ENCODE results near the gene TBATA.

The TBATA gene

DNA sequence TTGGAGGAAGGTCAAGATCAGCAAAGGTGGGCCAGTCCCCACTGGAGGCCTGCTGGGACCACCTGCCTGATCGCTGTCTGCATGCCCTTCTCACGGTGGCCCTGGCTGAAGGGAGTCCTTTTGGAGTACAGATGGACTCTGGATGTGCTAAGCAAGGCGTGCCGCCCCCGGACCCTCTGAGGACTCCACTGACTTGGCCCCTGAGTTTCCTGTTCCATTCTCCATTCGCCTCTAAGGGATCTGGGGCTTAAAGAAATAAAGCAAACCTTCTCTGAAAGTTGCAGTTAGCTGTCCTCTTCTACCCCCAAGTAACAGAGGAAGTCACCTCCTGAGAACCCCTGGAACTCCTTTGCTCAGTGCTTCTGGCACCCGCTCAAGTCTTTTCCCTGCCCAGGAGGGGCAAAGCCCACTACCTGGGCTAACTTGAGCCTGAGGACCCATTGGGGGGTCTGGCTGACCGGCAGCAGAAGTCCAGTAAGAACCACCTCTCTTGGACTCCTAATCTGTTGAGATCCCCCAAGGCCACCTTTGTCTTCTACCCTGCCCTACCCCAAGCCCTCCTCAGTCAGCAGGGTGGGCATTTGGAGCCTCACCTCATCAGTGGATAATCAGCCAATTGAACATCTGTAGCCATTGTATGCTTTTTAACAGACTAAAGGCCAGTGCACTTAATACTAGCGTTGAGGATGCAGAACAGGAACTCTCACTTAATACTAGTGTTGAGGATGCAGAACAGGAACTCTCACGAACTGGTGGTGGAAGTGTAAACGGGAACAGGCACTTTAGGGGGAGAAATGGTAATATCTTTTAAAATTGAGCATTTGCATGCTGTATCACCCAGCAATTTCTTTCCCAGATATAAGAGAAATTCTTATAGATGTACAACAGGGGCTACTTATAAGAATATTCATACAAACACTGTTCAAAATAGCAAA is 2.2 kb downstream of the TBATA start:
- H3K27me3 ChIP-seq (ENCODE audit: control insufficient read depth in 1 of 2, insufficient read depth in 2 of 2, low read length in 2 of 2), result no peaks in the 10 kb centered on the region
- no peak overlapping the region for H3K9ac ChIP-seq (ENCODE audit: low read length)

DNA sequence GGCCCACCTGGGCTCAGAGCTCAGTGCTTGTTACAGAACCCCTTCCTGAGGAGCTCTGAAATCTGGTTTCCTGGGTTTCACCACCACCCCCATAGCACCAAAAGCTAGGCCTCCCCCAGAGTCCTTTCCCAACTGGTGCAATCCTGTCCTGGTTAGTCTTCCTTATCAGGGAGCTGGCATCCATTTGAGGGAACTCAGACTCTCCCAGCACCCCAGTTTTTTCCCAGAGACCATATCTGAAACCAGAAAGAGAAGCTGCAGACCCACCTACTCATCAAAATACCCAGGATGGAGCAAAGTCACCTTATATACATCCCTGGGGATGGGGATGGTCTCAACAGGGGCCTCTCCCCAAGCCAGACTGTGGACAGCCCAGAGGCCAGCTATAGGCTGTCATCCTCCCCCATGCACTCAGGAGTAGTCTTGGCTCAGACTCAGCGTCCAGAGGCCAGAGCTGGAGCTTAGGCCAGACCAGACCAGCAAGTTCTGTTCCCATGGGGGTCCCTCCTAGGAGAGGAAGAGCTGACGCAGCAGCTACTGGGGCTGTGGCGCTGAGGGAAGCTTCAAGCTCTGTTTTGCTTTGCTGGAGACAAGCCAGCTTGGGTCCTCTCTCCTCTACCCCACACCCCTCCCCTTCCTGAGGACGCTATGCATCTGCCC is 3.0 kb downstream of the TBATA start:
- Histone ChIP-seq H3K36me3 (ENCODE audit: insufficient read depth, low read length) (no peaks in the 10 kb centered on the region), H3K9ac (ENCODE audit: low read length) (no peak overlapping the region), H3K27me3 (ENCODE audit: control insufficient read depth in 1 of 2, insufficient read depth in 2 of 2, low read length in 2 of 2) (no peaks in the 10 kb centered on the region), H3K9me3 (ENCODE audit: low read length) (no peaks in the 10 kb centered on the region), H3K27ac (ENCODE audit: low read depth, low read length) (no peak overlapping the region), H3K4me3 (ENCODE audit: low read depth in 1 of 2, low read length in 2 of 2) (no peak overlapping the region), H3K4me1 (ENCODE audit: insufficient read depth, low read length) (no peaks in the 10 kb centered on the region)

More for the DNA sequence above, 2.2 kb downstream of the TBATA start:
- no peaks in the 10 kb centered on the region for H3K36me3 ChIP-seq (ENCODE audit: insufficient read depth, low read length)
- H3K4me1 ChIP-seq (ENCODE audit: insufficient read depth, low read length), result no peaks in the 10 kb centered on the region
- no peak overlapping the region for H3K4me3 ChIP-seq (ENCODE audit: low read depth in 1 of 2, low read length in 2 of 2)
- no peak overlapping the region for H3K27ac ChIP-seq (ENCODE audit: low read depth, low read length)
- no peaks in the 10 kb centered on the region for H3K9me3 ChIP-seq (ENCODE audit: low read length)

DNA sequence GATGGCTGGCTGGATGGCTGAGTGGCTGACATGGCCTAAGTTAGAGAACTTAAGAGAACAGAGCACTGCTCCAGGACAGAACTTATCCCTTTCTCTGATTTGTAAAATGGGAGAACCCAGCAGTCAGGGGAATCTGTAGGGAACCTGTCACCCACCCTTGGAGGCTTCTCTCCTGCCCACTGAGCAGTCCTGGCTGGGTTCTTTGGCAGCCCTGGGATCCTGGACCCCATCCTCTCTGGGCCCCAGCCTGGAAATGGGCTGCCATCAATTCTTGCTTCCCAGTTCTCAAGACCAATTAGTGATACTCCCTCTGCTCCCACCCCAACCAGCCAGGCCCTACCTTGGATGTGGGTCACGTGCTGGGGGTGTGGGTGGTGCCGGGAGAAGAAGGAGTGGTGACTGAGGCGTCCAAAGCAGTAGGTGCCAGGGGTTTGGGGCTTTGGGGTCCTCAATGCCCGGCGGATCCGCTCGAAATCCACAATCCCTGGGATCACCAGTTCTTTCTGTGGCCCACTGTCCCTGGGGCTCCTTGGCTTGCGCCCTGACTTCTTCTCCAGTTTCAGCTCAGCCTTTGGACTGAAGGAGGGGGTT is 3.6 kb downstream of the TBATA start:
- Histone ChIP-seq H3K4me3 (ENCODE audit: low read depth in 1 of 2, low read length in 2 of 2) (no peak overlapping the region), H3K36me3 (ENCODE audit: insufficient read depth, low read length) (no peaks in the 10 kb centered on the region), H3K9ac (ENCODE audit: low read length) (no peak overlapping the region), H3K27me3 (ENCODE audit: control insufficient read depth in 1 of 2, insufficient read depth in 2 of 2, low read length in 2 of 2) (no peaks in the 10 kb centered on the region), H3K9me3 (ENCODE audit: low read length) (no peaks in the 10 kb centered on the region), H3K27ac (ENCODE audit: low read depth, low read length) (no peak overlapping the region), H3K4me1 (ENCODE audit: insufficient read depth, low read length) (no peaks in the 10 kb centered on the region)

DNA sequence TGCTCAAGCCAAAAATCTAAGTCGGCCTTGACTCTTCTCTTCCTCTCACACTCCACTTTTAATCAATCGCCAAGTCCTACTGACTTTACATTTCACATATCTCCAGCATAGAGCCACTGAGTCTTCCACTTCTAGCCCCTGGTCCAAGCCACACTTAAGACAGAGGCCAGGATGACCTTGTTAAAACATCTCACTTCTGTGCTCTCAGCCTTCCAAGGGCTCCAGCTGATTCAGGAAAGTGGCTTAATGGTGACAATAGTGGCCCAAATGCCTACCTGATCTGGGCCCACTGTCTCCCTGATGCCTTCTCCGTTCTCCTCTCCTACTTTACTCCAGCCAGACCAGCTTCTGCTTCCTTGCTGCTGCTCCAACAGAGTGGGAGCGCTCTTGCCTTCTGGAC is 4.4 kb downstream of the TBATA start:
- Histone ChIP-seq H3K4me1 (ENCODE audit: insufficient read depth, low read length) (no peaks in the 10 kb centered on the region), H3K9me3 (ENCODE audit: low read length) (no peaks in the 10 kb centered on the region), H3K9ac (ENCODE audit: low read length) (no peak overlapping the region), H3K27me3 (ENCODE audit: control insufficient read depth in 1 of 2, insufficient read depth in 2 of 2, low read length in 2 of 2) (no peaks in the 10 kb centered on the region), H3K4me3 (ENCODE audit: low read depth in 1 of 2, low read length in 2 of 2) (no peak overlapping the region), H3K36me3 (ENCODE audit: insufficient read depth, low read length) (no peaks in the 10 kb centered on the region), H3K27ac (ENCODE audit: low read depth, low read length) (no peak overlapping the region)

- Histone ChIP-seq H3K4me3 (ENCODE audit: low read depth in 1 of 2, low read length in 2 of 2) (no peak overlapping the region), H3K27me3 (ENCODE audit: control insufficient read depth in 1 of 2, insufficient read depth in 2 of 2, low read length in 2 of 2) (no peaks in the 10 kb centered on the region), H3K9me3 (ENCODE audit: low read length) (no peaks in the 10 kb centered on the region), H3K4me1 (ENCODE audit: insufficient read depth, low read length) (no peaks in the 10 kb centered on the region), H3K27ac (ENCODE audit: low read depth, low read length) (no peak overlapping the region), H3K9ac (ENCODE audit: low read length) (no peak overlapping the region), H3K36me3 (ENCODE audit: insufficient read depth, low read length) (no peaks in the 10 kb centered on the region)
These were observed 4.8 kb downstream of the TBATA start for GRCh38 chr10:70780370-70780760.

DNA sequence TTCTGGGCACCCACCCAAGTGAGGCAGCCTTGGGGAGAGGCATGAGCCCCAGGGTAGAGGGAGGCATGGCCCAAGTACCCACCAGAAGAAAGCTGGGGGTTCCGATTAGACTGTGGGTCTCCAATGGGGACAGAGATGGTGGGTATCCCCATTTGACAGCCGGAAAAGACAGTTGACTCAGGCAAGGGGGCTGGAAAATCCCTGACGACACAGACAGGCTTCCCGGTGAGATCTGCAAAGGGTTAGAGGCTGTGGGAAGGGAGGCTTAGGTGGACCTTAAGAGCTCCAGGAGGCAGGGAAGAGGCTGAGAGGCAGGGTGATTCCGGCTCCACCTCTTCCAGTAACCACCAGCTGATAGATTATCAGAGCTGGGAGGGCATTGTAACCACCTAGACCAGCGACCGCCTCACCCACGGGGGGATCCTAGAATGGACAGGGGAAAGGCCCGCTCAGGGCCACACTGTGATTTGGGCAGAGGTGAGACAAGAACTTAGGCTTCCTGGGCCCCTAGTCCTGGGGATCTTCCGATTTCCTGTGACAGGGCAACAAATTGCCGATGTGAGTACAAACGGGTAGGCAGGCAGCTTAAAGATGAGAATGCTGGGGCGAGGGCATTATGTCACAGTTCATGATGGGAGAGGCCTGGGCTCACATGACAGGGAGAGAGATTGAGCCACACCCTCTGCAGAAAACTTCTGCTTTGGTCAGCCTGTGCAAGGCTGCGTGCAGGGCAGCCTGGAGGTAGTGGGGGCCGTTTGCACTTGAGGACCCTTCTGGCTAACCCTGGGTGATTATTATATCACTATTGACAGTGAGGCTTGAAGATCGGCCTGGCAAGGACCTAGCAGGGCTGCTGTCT is 5.4 kb downstream of the TBATA start:
- H3K9ac ChIP-seq (ENCODE audit: low read length), result no peak overlapping the region
- no peaks in the 10 kb centered on the region for H3K27me3 ChIP-seq (ENCODE audit: control insufficient read depth in 1 of 2, insufficient read depth in 2 of 2, low read length in 2 of 2)
- no peaks in the 10 kb centered on the region for H3K36me3 ChIP-seq (ENCODE audit: insufficient read depth, low read length)
- H3K4me3 ChIP-seq (ENCODE audit: low read depth in 1 of 2, low read length in 2 of 2), result no peak overlapping the region
- H3K27ac ChIP-seq (ENCODE audit: low read depth, low read length), result no peak overlapping the region
- no peaks in the 10 kb centered on the region for H3K4me1 ChIP-seq (ENCODE audit: insufficient read depth, low read length)
- no peaks in the 10 kb centered on the region for H3K9me3 ChIP-seq (ENCODE audit: low read length)

DNA sequence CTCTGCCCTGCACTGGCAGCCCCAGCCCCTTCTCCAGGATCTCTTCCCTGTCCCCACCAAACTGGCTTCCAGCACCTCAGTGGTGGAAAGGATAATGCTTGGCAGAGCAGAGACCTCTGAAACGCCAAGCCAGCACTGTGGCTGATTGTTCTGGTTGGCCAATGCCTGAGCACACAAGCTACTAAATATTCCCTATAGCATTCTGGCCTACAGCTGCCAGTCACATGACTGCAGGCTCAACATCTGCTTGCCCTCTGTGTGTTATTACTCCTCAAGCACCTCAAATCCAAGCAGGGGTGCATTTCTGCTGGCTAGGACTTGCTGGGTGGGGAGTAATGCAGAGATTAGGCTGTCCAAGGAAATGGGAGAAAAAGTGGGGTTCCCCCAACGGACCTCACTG is 6.1 kb downstream of the TBATA start:
- no peak overlapping the region for H3K4me3 ChIP-seq (ENCODE audit: low read depth in 1 of 2, low read length in 2 of 2)
- no peak overlapping the region for H3K9ac ChIP-seq (ENCODE audit: low read length)
- no peak overlapping the region for H3K27ac ChIP-seq (ENCODE audit: low read depth, low read length)
- no peaks in the 10 kb centered on the region for H3K27me3 ChIP-seq (ENCODE audit: control insufficient read depth in 1 of 2, insufficient read depth in 2 of 2, low read length in 2 of 2)
- no peaks in the 10 kb centered on the region for H3K36me3 ChIP-seq (ENCODE audit: insufficient read depth, low read length)
- no peaks in the 10 kb centered on the region for H3K4me1 ChIP-seq (ENCODE audit: insufficient read depth, low read length)
- no peaks in the 10 kb centered on the region for H3K9me3 ChIP-seq (ENCODE audit: low read length)

DNA sequence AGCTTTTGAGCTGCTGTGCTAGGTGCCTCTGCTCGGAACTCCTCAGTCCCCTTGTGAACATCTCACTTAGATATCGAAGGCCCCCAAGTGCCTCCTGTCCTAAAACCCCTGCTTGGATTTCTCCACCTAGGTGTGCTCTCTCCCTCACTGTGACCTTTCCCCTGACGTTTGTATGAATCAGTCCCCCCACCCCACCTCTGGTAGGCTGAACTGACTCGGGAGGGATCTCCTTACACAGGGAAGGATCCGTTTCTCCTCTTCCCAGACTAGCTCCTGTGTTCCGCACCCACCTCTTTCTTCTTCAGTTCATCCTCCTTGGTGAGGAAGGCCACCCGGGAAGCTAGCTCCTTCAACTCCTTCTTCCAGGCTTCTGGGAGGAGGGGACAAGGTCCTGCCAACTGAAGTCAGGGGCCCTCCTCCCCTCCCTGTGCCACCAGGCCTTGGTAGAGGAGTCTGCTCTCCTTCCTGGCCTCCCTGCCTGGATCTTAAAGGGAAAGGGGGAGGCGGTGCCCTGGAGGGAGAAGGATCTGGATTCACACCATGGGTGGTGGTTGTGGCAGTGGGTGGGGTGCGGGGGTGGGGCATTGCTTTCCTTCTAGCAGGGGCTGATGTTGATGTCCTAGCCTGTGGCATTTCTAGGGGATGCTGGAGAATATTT is 6.8 kb downstream of the TBATA start:
- Histone ChIP-seq H3K9me3 (ENCODE audit: low read length) (no peaks in the 10 kb centered on the region), H3K4me1 (ENCODE audit: insufficient read depth, low read length) (no peaks in the 10 kb centered on the region), H3K27ac (ENCODE audit: low read depth, low read length) (no peak overlapping the region), H3K36me3 (ENCODE audit: insufficient read depth, low read length) (no peaks in the 10 kb centered on the region), H3K4me3 (ENCODE audit: low read depth in 1 of 2, low read length in 2 of 2) (no peak overlapping the region), H3K9ac (ENCODE audit: low read length) (no peak overlapping the region), H3K27me3 (ENCODE audit: control insufficient read depth in 1 of 2, insufficient read depth in 2 of 2, low read length in 2 of 2) (no peaks in the 10 kb centered on the region)

GRCh38 chr10:70777063-70777875 is 7.9 kb downstream of the TBATA start:
- H3K27me3 ChIP-seq (ENCODE audit: control insufficient read depth in 1 of 2, insufficient read depth in 2 of 2, low read length in 2 of 2), result no peaks in the 10 kb centered on the region
- H3K27ac ChIP-seq (ENCODE audit: low read depth, low read length), result no peak overlapping the region
- H3K9ac ChIP-seq (ENCODE audit: low read length), result no peak overlapping the region
- no peak overlapping the region for H3K4me3 ChIP-seq (ENCODE audit: low read depth in 1 of 2, low read length in 2 of 2)
- H3K36me3 ChIP-seq (ENCODE audit: insufficient read depth, low read length), result no peaks in the 10 kb centered on the region
- H3K9me3 ChIP-seq (ENCODE audit: low read length), result no peaks in the 10 kb centered on the region
- H3K4me1 ChIP-seq (ENCODE audit: insufficient read depth, low read length), result no peaks in the 10 kb centered on the region

- no peaks in the 10 kb centered on the region for H3K36me3 ChIP-seq (ENCODE audit: insufficient read depth, low read length)
- no peaks in the 10 kb centered on the region for H3K9me3 ChIP-seq (ENCODE audit: low read length)
- H3K27ac ChIP-seq (ENCODE audit: low read depth, low read length), result no peak overlapping the region
- H3K4me3 ChIP-seq (ENCODE audit: low read depth in 1 of 2, low read length in 2 of 2), result no peak overlapping the region
- no peak overlapping the region for H3K9ac ChIP-seq (ENCODE audit: low read length)
- H3K27me3 ChIP-seq (ENCODE audit: control insufficient read depth in 1 of 2, insufficient read depth in 2 of 2, low read length in 2 of 2), result no peaks in the 10 kb centered on the region
- no peaks in the 10 kb centered on the region for H3K4me1 ChIP-seq (ENCODE audit: insufficient read depth, low read length)
These were observed 8.6 kb downstream of the TBATA start for GRCh38 chr10:70776455-70777005.
